GM18873 (cell line): ENCODE measurements around the gene OSBP2.

Experiments used
- ATAC-seq: cut with Tn5 transposase; IDR thresholded peaks from one replicate; pipeline ENCODE4 v1.9.1; 2021; ENCODE audit warnings: mild to moderate bottlenecking, moderate library complexity, moderate number of reproducible peaks; ENCODE audit not compliant: unreplicated experiment, low FRiP score

Gene OSBP2

GRCh38 chr22:30863081-30863833 is 168.6 kb downstream of the OSBP2 start:
- ATAC-seq = no peak

DNA sequence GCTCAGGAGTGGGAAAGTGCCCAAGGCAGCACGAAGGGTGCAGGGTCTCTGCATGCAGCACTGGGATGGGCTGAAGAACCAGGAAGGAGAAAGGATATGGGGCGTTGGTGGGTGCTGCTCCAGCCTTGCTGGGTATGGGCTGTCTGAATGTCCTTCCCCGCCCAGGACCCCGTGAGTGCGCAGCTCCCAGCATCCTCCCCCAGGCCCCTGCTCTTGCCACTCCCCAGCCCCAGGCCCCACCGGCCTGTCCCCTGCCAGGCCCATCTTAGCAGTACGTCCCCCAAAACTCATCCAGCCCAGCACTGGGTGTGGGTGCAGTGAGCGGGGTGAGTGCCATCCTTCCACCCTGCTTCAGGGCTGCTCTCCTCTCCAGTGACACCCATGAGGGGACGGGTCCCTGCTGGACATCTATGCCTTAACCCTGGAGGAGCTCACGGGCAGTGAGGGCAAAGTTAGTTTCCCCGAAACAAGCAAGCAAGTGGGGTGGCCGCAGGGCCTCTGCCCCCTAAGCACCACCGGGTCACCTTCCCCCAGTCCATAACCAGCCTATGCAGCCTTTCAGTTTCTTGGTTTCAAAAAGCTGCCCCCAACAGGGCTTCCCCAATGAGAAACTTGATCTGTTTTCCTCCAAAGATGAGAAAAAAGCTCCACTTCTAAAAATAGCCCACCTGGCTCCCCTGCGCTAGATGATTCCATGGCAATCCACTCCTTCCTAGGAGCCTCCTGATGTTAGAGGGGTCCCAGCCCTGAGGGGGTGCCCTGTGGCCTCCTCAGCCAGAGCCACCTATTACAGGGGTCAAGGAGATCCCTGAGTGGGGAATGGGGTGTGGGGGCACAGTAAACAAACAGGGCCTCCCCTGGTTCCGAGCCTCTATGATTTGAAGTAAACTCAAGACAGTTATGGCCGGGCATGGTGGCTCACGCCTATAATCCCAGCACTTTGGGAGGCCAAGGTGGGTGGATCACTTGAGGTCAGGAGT is 170.1 kb downstream of the OSBP2 start:
- ATAC-seq = no peak

DNA sequence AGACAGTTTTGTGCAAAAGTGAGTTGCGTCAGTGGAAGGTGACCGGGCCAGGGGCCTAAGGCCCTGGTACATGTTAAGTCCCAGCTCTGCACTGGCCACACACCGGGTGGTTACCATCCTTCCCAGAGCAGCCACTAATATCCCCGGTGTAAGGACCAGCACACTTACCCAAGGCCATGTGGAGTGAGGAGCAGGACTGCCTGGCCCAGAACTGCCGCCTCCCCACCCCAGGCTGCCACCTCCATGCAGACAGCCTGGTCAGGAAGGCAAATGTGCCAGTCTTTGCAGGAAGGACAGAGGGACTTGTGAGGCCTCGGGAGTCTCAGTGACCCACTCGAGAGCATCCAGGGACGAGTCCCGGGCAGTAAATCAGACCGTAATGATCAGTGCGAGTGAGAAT is 171.0 kb downstream of the OSBP2 start:
- ATAC-seq = no peak

DNA sequence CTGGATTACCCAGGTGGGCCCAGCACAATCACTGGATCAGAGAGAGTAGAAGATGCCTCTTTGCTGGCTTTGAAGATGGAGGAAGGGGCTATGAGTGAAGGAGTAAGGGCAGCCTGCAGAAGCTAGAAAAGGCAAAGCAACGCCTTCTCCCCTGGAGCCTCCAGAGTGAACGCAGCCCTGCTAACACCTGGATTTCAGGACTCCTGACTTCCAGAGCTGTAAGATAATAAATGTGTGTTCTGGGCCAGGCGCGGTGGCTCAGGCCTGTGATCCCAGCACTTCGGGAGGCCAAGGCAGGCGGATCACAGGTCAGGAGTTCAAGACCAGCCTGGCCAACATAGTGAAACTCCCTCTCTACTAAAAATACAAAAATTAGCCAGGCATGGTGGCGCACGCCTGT is 171.5 kb downstream of the OSBP2 start:
- ATAC-seq = no peak

DNA sequence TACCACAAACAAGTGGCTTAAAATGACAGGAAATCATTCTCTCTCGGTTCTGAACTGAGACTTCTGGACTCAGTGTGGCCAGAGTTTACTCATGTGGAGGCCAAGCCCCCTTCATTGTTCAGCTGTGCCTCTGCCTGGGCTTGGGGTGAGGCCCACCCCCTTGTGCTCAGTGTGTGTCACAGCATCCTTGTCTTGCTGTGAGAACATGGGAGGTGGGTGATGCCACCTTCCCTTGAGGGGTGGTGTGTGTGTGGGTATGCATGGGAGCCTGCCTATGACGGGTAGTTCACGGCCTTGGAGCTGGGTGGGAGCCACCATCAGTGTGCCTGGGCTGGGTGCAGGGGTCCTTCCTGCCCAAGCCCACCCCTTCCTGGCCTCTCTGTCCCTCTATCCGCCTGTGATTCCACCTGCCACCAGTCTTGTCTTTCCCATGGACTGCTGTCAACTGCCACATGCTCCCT is 172.2 kb downstream of the OSBP2 start:
- no peak for ATAC-seq

GRCh38 chr22:30867746-30868662 is 173.3 kb downstream of the OSBP2 start:
- no peak for ATAC-seq

- ATAC-seq = no peak
Observed at GRCh38 chr22:30868663-30869385, 174.2 kb downstream of the OSBP2 start.

DNA sequence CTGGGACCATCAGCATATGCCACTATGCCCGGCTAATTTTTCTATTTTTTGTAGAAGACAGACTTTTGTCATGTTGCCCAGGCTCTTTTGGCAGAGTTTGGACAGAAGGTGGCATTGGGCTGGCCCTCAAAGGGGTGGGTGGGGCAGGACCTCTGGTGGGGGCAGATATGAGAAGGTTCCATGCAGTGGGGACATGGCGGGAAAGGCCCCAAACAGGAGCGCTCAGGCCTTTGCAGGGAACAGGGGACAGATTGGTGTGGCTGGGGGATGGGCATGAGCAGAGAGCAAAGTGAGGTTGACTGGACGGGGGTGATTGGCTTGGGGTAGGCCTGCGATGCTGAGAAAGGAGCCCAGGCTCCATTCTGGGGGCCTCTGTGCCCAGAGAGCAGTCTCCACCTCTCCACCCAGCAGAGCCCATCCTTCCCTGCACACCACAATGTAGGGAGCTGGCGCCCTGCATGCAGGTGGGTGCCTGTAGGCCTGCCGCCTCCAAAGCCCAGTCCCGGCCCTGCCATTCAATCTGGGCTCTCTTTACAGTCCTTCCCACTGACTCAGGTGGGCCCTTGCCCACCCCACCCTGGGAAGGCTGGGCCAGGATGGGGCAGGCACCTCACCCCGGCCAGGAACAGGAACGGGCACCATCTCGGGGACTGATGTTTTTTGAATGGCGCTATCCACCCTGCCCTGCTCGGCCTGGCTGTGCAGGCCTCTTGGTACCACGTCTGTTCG is 175.2 kb downstream of the OSBP2 start:
- no peak for ATAC-seq

DNA sequence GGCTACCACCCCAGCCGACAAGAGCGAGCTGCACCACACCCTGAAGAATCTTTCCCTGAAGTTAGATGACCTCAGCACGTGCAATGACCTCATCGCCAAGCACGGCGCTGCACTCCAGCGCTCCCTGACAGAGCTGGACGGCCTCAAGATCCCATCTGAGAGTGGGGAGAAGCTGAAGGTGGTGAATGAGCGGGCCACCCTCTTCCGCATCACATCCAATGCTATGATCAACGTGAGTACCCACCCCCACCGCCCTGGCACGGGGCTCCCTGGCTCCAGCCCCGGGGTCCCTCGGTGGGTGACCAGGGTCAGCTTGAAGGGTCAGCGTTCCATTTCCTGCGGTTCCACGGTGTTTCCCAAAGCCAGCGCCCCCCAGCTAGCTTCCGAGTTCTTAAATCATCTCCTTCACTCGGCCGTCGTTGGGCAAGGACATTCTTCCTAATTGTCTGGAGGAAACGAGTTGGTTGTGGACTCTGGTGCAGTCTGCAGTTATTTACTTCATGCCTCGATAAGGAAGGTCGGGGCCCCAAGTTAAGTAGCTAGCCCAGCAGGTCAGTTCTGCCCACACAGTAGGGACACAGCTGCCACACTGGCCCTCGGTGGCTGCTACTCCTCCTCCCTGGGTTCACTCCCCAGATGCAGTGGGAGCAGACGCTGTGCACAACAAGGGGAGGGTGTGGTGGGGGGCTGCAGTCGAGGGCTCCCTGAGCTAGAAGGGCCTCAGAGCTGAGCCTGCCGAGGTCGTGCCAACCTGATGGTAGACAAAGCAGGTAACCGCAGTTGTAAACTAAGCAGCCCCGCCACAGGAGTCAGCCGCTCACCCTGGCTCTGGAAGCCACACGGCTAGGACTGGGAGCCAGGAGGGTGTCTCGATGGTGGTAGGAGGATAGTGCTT is 176.0 kb downstream of the OSBP2 start:
- ATAC-seq = no peak

GRCh38 chr22:30871391-30872284 is 177.0 kb downstream of the OSBP2 start:
- ATAC-seq = no peak

DNA sequence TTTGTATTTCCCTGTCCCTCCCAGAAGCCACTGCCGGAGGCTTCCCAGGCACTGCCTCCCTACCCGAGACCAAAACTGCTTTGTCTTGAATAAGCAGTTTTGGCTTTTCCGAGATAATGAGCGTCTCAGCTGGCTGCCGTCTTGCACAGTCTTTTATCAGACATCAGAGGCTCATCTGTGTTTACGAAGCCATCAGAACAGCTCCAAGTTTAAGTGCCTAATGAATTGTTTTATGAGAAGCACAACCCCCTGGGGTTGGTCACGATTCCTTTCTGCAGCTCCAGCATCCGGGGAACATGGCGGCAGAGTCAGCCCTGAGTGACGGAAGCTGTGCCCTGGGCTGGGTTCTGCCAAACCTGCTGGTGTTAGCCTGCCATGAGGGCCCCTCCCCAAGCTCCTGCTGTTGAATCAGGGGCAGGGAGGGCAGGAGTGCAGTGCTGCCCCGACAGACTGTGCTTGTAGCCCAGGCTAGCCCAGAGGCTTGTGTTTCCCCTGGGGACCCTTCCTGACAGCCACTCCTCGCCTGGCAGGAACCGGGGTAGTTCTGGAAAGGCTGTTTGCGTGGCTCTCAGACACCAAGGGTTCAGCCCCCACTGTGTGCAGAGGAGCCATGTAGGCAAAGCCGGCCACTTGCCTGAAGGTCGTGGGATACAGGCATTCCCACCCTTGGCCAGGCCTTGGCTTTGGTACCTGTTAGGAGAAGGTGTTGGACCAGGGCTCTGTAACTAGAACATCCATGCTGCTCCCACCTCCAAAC is 177.8 kb downstream of the OSBP2 start:
- no peak for ATAC-seq

- ATAC-seq = no peak
Observed at GRCh38 chr22:30873086-30873650, 178.5 kb downstream of the OSBP2 start.

DNA sequence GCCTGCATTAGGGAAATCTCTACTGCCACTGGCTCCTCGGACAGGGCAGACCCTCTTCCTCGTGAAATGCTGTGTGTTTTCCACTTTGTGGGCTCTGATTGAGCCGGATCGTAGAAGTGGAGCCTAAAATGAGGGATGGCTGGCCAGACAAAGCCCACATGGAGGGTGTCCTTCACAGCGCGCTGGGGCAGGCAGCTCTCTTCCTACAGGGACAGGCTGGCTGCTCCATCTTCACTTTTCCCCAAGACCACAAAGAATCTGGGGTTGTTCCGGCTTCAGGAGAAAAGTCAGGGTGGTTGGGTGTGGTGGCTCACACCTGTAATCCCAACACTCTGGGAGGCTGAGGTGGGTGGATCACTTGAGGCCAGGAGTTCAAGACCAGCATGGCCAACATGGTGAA is 179.0 kb downstream of the OSBP2 start:
- ATAC-seq = no peak

DNA sequence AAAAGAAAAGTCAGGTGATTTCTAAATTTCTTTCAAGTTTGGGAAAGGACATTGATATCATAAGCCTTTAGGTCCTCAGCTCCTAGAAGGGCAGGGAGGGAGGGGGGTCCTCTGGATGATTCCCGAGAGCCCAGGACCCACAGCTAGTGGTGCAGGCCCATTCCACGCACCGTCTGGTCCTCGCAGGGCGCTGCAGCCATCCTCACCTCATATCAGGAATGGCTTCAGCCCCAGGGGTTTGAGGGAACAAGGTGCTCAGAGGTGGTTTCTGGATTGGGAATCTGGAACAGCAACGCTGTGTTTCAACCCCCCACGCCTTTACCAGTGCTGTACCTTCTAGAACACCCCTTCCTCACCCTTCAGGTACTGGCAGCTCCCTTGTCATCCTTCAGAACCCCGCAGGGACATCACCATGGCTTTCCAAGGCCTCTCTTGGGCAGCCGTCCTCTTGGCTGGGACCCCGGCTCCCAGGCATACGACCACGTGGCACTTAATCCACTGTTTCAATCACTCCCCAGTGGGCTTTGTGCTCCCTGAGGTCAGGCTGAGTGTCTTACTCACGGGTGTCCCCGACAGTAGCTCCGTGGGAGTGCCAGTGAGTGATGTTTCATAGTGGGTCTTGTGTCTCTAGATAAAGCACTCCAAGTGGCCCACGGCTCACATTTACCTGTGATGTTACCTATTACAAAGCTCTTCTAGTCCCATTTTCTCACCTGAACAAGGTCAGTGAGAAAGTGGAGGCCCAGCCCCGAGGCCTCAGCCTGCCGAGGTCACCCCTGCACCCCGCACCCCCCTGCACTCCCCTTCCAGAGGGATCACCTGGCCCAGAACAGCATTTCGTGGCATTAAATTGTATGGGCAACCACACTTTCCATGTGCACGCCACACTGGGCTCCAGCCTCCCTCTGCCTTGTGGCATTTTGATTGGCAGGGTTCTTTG is 180.0 kb downstream of the OSBP2 start:
- ATAC-seq = no peak
